Stomach (tissue), 9 donors: ENCODE data around the gene PTPN2. TPM values are rescaled to one million over a fixed set of nuclear protein-coding genes. Genes with fewer than 3 reads are reported as not detected.
A peak's percentile ranks its signal among the peaks of the same experiment; 100 is the strongest.

Source experiments
- DNase-seq, 2 donors: peaks; one replicate each; pipeline versions ENCODE4 v3.0.0 to v3.0.0-alpha.2; 2013 to 2019
- H3K27ac ChIP-seq, 5 donors: fragments of 200-600 bp in 4 of 5; sonication (generic) in 4 of 5; one replicate each; pipeline ENCODE4 v1.5.1; 2013 to 2019; ENCODE audit warnings: mild to moderate bottlenecking in 1 of 5, moderate library complexity in 1 of 5
- H3K27me3 ChIP-seq, 3 donors: fragments of 200-600 bp; sonication (generic); one replicate each; pipeline ENCODE4 v1.5.1; 2017 to 2019; ENCODE audit warnings: mixed run types in 1 of 3
- H3K36me3 ChIP-seq, 4 donors: fragments of 200-600 bp; sonication (generic); 1 replicate in 3 of 4; 2 replicates in 1 of 4; pipeline ENCODE4 v1.5.1; 2016 to 2019
- H3K4me1 ChIP-seq, 4 donors: fragments of 200-600 bp; sonication (generic); one replicate each; pipeline ENCODE4 v1.5.1; 2016 to 2019
- H3K4me3 ChIP-seq, 4 donors: fragments of 200-600 bp; sonication (generic) in 3 of 4; one replicate each; pipeline ENCODE4 v1.5.1; 2016 to 2019; ENCODE audit warnings: mild to moderate bottlenecking in 1 of 4
- H3K9me3 ChIP-seq, 4 donors: fragments of 200-600 bp; sonication (generic); one replicate each; pipeline ENCODE4 v1.5.1; 2016 to 2019
- CTCF ChIP-seq, 7 experiments: fragments of 450-650 bp in 4 of 7; fragments of 200-600 bp in 3 of 7; sonication (generic) in 3 of 7; IDR thresholded peaks; one replicate each; pipeline ENCODE4 v1.5.1; 2016 to 2019; ENCODE audit warnings: antibody characterized with exemption in 7 of 7, control low read depth in 2 of 7, mild to moderate bottlenecking in 1 of 7
- EP300 ChIP-seq: sonication (generic); formaldehyde crosslinking; IDR thresholded peaks from one replicate; pipeline ENCODE4 v1.6.1; 2017; ENCODE audit warnings: antibody characterized with exemption
- POLR2A ChIP-seq, 4 donors: fragments of 450-650 bp; IDR thresholded peaks; one replicate each; pipeline ENCODE4 v1.6.1; 2016; ENCODE audit warnings: antibody characterized with exemption in 4 of 4, control low read depth in 2 of 4, mild to moderate bottlenecking in 1 of 4, moderate library complexity in 1 of 4
- POLR2AphosphoS5 ChIP-seq, 3 donors: sonication (generic); formaldehyde crosslinking; IDR thresholded peaks; one replicate each; pipeline ENCODE4 v1.6.1; 2016; ENCODE audit warnings: antibody characterized with exemption in 3 of 3
- WGBS, 5 donors: extraction: QIAGEN DNeasy Blood & Tissue Kit in 3 of 5; methylation state at CpG; one replicate each; pipeline versions ENCODE4 v1.1.5 to v1.1.7; 2013 to 2018; 5-methylcytosine and 5-hydroxymethylcytosine counted together
- intact Hi-C: fragments of 100-400 bp; cut with DNase I; formaldehyde crosslinking; loops from one replicate; pipeline ENCODE4 v1.15.1; 2023; ENCODE audit warnings: low total_unique reads
- polyA plus RNA-seq, 3 donors: library from polyadenylated mRNA; stranded (reverse); fragments of 200-250 nt; gene quantifications; one replicate each; pipeline ENCODE4 v1.2.3, GENCODE V29; 2013
- total RNA-seq, 5 donors: library from RNA; depleted of rRNA; stranded (reverse); fragments of >200 nt; gene quantifications; one replicate each; pipeline versions ENCODE4 v1.1.0 to v1.2.3, GENCODE V29; 2014 to 2016
- donor health status: healthy with polysubstance abuse.
- donor health status: Bipolar disorder and iron deficiency.
- donor health status: healthy.

PTPN2 gene
- total and polyA plus RNA-seq, 8 donors: 5.8 to 66.7 (median 30.3) TPM

- WGBS, 5 donors: 66 to 82% (median 73%) methylated on average over 2 of the region's 2 CpGs
Observed at GRCh38 chr18:12862874-12863482, 21.1 kb downstream of the PTPN2 start.

GRCh38 chr18:12862467-12862866, 21.6 kb downstream of the PTPN2 start:
- peak; percentile 35 to 69 for DNase-seq
- Histone ChIP-seq H3K27ac (peak overlapping the region in 2 of 5 donors; percentile 18 to 49), H3K36me3 (peaks cover 0 to 6% (median 0%) of the 10 kb centered on the region in 4 donors), H3K4me1 (peaks cover 0 to 35% (median 22%) of the 10 kb centered on the region in 4 donors), H3K9me3 (no peaks in the 10 kb centered on the region), H3K4me3 (no peak overlapping the region), H3K27me3 (no peaks in the 10 kb centered on the region)
- 21 to 44% (median 29%) methylated on average over 2 of the region's 2 CpGs for WGBS, 5 donors
- TF ChIP-seq POLR2A (IDR thresholded peaks at IDR 0.05): no peak
- no peak for TF ChIP-seq EP300
- no peak for TF ChIP-seq POLR2AphosphoS5 (IDR thresholded peaks at IDR 0.05)
- no peak for TF ChIP-seq CTCF (IDR thresholded peaks at IDR 0.05)
- intact Hi-C loops: no loop called here

More at GRCh38 chr18:12862874-12863482, 21.1 kb downstream of the PTPN2 start:
- H3K9me3 ChIP-seq: no peaks in the 10 kb centered on the region
- DNase-seq: no peak
- TF ChIP-seq POLR2AphosphoS5 (IDR thresholded peaks at IDR 0.05) (no peak), CTCF (IDR thresholded peaks at IDR 0.05) (no peak), POLR2A (IDR thresholded peaks at IDR 0.05) (no peak), EP300 (no peak)
- peak overlapping the region in 1 of 5 donors; percentile 49 for H3K27ac ChIP-seq
- no peaks in the 10 kb centered on the region for H3K27me3 ChIP-seq
- H3K4me3 ChIP-seq: no peak overlapping the region
- intact Hi-C loops: no loop called here
- peaks cover 0 to 4% (median 0%) of the 10 kb centered on the region in 4 donors for H3K36me3 ChIP-seq
- H3K4me1 ChIP-seq: peaks cover 0 to 35% (median 22%) of the 10 kb centered on the region in 4 donors

- Histone ChIP-seq H3K27me3 (no peaks in the 10 kb centered on the region), H3K4me1 (peaks cover 0 to 35% (median 22%) of the 10 kb centered on the region in 4 donors), H3K9me3 (no peaks in the 10 kb centered on the region), H3K36me3 (peaks cover 0 to 15% (median 2%) of the 10 kb centered on the region in 4 donors), H3K27ac (no peak overlapping the region), H3K4me3 (no peak overlapping the region)
- 73 to 89% (median 76%) methylated on average over 1 of the region's 1 CpG for WGBS, 5 donors
- TF ChIP-seq POLR2AphosphoS5 (IDR thresholded peaks at IDR 0.05) (no peak), POLR2A (IDR thresholded peaks at IDR 0.05) (no peak)
- intact Hi-C loops: no loop called here
- no peak for DNase-seq
Observed at GRCh38 chr18:12861637-12862036, 22.4 kb downstream of the PTPN2 start.

GRCh38 chr18:12860530-12860929, 23.5 kb downstream of the PTPN2 start:
- Histone ChIP-seq H3K4me1 (peaks cover 0 to 35% (median 22%) of the 10 kb centered on the region in 4 donors), H3K27me3 (no peaks in the 10 kb centered on the region), H3K9me3 (no peaks in the 10 kb centered on the region), H3K27ac (no peak overlapping the region), H3K4me3 (no peak overlapping the region), H3K36me3 (peaks cover 0 to 24% (median 10%) of the 10 kb centered on the region in 4 donors)
- intact Hi-C loops: no loop called here
- DNase-seq: no peak
- 95 to 97% (median 95%) methylated on average over 11 of the region's 11 CpGs for WGBS, 5 donors
- TF ChIP-seq POLR2A (IDR thresholded peaks at IDR 0.05) (no peak), POLR2AphosphoS5 (IDR thresholded peaks at IDR 0.05) (no peak), CTCF (IDR thresholded peaks at IDR 0.05) (no peak), EP300 (no peak)

GRCh38 chr18:12858991-12859390, 25.0 kb downstream of the PTPN2 start:
- no peak for TF ChIP-seq POLR2AphosphoS5 (IDR thresholded peaks at IDR 0.05)
- no peak for TF ChIP-seq CTCF (IDR thresholded peaks at IDR 0.05)
- TF ChIP-seq EP300: no peak
- no peak for TF ChIP-seq POLR2A (IDR thresholded peaks at IDR 0.05)
- Histone ChIP-seq H3K9me3 (no peaks in the 10 kb centered on the region), H3K36me3 (peaks cover 0 to 31% (median 17%) of the 10 kb centered on the region in 4 donors), H3K27ac (no peak overlapping the region), H3K27me3 (no peaks in the 10 kb centered on the region), H3K4me3 (no peak overlapping the region), H3K4me1 (peaks cover 0 to 28% (median 18%) of the 10 kb centered on the region in 4 donors)
- 72 to 78% (median 77%) methylated on average over 5 of the region's 5 CpGs for WGBS, 5 donors
- peak in 1 of 2 donors; percentile 18 for DNase-seq
- intact Hi-C loops: no loop called here
